HG03432 (cell line): ENCODE results near the gene MOV10L1.

ENCODE experiments used
- ATAC-seq: cut with Tn5 transposase; IDR thresholded peaks from one replicate; pipeline ENCODE4 v1.9.1; 2021; ENCODE audit warnings: mild to moderate bottlenecking, moderate library complexity; ENCODE audit not compliant: unreplicated experiment

MOV10L1 gene

GRCh38 chr22:50173311-50173982 is 83.6 kb downstream of the MOV10L1 start:
- no peak for ATAC-seq

DNA sequence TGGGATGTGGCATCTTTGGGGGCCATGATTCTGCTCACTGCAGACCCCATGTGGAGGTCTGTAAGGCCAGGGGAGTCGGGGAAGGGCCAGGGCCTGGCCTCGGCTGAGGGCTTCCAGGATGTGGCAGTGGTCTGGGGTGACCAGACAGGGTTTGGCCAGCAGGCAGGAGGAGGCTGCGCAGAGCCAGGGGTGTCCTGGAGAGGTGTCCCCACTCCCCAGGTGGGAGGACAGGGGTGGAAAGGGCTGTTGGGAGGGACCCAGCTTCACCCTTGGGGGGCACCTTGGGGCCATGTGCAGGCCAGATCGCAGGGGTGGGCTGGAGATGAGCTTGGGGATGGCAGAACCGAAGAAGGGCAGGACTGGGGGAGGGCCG is 84.2 kb downstream of the MOV10L1 start:
- ATAC-seq, result no peak

DNA sequence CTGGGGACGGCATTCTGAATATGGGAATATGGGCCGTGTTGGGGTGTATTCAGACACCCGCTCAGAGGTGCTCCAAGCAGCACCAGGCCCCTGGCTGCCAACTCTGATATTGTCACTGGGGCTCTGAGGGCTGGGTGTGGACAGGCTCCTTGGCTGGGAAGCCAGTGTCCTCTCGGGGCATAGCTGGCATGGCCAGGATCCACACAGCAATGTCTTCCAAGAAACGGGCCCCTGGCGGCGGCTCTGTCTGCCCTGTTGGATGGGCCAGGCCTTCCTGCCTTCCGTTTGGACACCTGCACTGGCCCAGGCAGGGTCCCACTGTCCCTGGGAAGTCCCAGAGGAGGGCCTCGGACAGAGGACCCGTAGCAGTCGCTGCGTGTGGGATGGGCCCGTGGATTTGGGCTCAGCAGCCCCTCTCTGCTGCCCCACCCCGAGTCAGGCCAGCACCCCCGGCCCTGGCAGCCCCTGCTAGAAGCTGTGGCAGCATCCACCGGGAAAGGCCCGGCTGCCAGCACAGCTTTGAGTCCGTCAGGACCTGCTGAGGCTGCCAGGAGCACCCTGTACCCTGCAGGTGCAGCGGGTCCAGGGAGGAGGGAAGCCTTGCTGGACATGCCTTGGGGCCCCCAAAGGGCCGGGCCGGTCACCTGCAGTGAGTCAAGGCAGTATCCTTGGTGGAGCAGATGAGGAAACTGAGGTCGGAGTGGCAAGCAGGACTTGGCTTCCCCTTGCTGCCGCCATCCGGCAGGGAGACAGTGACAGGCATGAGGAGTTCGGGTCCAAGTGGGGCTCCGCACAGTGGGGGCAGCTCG is 84.8 kb downstream of the MOV10L1 start:
- no peak for ATAC-seq

GRCh38 chr22:50175191-50175461 is 85.3 kb downstream of the MOV10L1 start:
- ATAC-seq, result no peak

DNA sequence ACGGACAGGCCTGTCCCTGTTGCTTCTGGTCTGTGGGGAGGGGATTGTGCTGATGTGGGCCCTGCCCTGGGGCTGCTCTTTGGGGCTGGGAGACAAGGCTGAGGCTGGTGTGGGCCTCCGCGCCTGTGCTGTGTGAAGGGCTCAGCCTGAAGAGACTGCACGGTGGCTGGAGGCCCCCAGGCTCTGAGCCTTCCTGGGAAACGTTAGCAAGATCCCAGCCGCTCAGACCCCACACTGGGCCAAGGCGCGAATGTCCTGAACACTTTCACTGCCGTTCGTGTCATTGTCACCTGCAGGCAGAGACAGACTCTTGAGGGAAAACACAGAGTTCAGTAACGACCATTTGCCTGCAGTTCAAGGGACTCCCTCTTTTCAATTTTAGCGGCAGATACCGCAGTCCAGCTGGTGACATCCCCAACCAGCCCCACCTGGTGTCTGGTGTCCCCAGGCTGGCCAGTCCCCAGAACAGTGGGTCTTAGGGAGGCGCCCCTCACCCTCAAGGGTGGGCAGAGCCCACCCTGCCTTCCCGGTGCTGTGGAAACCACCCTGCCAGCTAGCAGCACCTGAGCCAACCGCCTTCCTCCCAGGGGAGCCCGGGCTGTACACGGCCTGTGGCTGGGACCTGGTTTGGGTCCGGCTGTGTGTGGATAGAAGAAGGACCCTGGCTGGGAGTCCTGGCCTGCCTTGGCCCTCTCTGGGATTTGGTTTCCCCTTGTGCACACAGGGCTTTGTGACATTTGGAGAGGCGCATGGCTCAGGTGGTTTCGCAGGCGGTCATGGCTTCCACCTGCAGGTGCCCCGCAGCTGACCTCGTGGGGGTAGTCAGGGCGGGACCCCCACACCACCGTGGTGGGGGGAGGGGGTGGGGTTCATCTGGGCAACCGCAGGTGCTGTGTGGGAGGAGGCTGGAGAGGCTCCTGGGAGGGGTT is 86.4 kb downstream of the MOV10L1 start:
- ATAC-seq, result no peak

DNA sequence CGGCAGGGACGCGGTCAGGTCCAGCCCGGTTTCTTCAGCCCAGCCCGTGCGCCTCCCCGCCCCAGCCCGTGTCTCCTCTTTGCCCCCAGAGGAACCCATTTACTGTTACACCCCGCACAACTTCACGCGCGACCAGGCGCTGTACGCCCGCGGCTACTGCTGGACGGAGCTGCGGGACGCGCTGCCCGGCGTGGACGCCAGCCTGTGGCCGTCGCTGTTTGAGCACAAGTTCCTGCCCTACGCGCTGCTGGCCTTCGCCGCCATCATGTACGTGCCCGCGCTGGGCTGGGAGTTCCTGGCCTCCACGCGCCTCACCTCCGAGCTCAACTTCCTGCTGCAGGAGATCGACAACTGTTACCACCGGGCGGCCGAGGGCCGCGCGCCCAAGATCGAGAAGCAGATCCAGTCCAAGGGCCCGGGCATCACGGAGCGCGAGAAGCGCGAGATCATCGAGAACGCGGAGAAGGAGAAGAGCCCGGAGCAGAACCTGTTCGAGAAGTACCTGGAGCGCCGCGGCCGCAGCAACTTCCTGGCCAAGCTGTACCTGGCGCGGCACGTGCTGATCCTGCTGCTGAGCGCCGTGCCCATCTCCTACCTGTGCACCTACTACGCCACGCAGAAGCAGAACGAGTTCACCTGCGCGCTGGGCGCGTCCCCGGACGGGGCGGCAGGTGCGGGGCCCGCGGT is 87.2 kb downstream of the MOV10L1 start:
- no peak for ATAC-seq

- ATAC-seq, result no peak
These were observed 88.0 kb downstream of the MOV10L1 start for GRCh38 chr22:50177537-50178470.

DNA sequence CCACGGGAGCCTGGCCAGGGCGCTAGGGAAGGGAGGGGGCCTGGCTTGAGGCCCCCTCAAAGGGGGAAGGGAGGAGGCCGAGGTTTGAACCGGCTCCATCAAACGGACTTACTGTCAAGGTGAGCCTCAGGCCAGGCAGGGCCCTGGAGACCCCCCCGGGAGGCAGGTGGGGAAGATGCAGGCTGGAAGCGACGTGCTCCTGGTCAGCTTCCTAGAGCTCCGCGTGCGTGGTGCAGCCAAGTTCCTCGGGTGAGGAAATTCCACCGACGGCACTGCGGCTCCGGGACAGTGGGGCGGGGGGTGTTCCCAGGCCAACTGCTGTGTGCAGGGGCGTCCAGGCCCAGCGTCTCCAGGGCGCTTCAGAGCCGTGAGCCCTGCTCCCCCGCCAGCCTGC is 88.7 kb downstream of the MOV10L1 start:
- no peak for ATAC-seq

- ATAC-seq, result no peak
These were observed 89.4 kb downstream of the MOV10L1 start for GRCh38 chr22:50178871-50179869.

- no peak for ATAC-seq
These were observed 90.3 kb downstream of the MOV10L1 start for GRCh38 chr22:50179937-50180726.

DNA sequence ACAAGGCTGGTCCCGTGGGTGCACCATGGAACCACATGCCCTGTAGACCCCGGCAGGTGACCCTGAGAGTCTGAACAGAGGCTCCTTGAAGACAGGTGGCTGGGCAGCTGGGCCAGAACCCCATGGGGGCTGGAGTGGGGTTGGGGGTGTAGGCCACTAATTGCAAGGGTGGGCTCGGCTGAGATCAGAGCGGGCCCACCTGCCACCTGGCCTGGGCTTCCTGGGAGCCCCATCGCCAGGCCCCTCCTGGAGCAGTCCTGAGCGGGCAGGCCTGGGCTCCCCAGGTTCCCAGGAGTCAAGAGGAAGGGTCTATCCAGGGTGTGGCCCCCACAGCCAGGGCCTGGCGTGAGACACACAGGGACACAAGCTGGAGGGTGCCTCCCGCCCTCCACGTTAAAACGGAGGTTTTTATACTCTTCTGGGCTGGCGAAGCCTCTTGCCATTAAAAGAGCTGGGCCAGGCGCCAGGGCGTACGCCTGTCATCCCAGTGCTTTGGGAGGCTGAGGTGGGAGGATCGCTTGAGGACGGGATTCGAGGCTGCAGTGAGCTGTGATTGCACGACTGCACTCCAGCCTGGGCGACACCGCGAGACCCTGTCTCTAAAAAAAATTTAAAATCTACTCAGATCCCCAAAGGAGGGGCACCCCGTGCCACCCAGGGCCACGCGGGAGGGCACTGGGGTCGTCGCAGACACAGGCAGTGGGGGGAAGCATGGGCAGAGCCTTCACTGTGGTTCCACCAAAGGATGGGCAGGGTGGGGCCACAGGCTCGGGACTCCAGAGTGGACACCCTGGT is 91.1 kb downstream of the MOV10L1 start:
- ATAC-seq, result no peak

DNA sequence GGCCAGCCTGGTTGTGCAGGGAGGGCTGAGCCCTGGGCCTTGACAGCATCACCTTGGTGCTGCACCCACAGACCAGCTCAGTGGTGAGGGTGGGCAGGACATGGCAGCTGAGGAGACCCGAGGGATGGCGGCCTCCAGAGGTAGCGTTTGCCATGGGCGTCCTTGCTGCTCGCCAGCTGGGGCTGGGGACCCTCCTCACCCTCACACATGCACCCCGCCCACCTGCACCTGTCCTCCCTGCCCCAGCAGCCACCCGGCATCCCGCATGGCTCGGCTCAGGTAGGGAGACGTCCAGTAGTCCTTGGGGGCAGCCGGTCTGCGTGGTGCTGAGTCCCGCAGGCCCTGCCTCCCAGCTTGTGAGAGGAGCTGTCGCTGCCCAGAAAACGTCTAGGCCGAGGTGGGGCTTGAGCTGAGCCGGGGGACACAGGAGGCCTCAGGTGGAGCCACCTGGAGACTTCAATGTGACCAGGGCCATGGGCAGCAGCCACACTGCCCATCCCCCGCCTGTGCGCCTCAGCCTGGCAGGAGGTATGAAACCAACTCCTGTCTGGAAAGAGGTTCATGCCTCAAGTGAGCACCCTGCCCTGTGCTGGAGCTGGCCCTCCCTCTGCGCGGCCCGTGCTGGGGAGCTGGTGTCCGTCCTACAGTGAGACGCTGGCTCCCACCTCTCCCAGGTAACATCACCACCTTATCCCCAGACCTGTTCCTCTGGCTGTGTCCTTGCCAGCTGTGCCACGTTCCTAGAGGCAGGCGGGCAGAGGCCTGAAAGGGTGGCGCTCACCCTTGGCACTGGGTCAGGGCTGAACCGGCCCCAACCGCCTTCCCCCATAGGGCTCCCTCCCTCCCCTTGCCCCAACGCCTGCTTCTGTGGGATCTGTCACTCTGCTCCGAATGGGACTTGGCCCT is 92.6 kb downstream of the MOV10L1 start:
- ATAC-seq, result no peak

DNA sequence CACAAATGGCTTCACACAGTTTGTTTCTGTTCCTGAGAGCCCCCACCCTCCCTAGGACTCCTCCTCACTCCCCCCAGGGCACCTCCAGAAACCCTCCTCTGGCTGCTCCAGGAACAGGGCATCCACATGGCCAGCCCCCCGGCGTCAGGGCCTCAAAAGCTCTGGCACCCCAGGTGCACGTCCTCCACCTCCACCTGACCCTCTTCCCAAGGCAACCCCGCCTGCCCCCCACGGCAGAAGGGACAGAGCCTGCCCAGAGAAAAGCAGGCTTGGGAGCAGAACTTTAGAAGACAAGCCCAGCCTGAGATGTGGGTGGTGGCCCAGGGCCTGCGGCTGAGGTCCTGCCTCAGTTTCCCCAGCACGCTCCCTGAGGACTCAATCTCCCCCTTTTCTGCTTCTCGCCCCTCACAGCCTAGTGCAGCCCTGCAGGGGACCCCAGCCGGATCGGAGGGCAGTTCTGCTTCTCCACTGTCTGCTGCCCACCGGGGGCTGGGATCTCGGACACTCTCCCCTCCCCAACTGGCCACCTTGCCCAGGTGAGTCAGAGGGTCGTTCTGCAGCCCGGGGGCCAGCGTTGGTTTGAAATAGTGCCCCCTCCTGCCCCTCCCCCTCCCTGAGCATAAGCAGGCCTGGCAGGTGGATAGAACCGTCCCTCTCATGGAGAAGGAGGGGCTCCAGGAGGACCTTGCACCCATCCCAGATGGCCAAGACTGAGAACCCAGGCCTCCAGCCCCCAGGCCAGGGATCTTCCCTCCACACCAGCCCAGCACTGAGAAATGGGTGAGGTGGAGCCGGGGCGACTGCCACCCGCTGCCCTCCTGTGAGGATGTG is 93.5 kb downstream of the MOV10L1 start:
- no peak for ATAC-seq

- ATAC-seq, result no peak
These were observed 94.4 kb downstream of the MOV10L1 start for GRCh38 chr22:50184004-50184901.
